Transverse colon (tissue), 4 donors: ENCODE data around the gene RUNX3.

ENCODE experiments used
- CTCF ChIP-seq, 5 experiments: fragments of 200-600 bp in 3 of 5; fragments of 450-650 bp in 2 of 5; sonication (generic) in 3 of 5; IDR thresholded peaks; 1 replicate in 2 of 5; 2 replicates in 3 of 5; pipeline ENCODE4 v1.5.1; 2016 to 2017; ENCODE audit warnings: antibody characterized with exemption in 5 of 5, inconsistent platforms in 3 of 5, mild to moderate bottlenecking in 2 of 5, moderate library complexity in 1 of 5
- POLR2A ChIP-seq: fragments of 450-650 bp; IDR thresholded peaks from one replicate; pipeline ENCODE4 v1.6.1; 2016; ENCODE audit warnings: antibody characterized with exemption, mild to moderate bottlenecking, moderate library complexity
- POLR2AphosphoS5 ChIP-seq, 3 donors: sonication (generic); formaldehyde crosslinking; IDR thresholded peaks; one replicate each; pipeline ENCODE4 v1.6.1; 2016; ENCODE audit warnings: antibody characterized with exemption in 3 of 3

GRCh38 chr1:24945354-24946326, 15.6 kb upstream of the RUNX3 start:
- TF ChIP-seq POLR2AphosphoS5 (IDR thresholded peaks at IDR 0.05) (no peak), CTCF (IDR thresholded peaks at IDR 0.05) (no peak), POLR2A (no peak)
